HG02943 (cell line): ENCODE results near the gene ADSS1.

Experiments
- ATAC-seq: cut with Tn5 transposase; IDR thresholded peaks from one replicate; pipeline ENCODE4 v1.9.1; 2021; ENCODE audit warnings: mild to moderate bottlenecking, low read depth, moderate library complexity; ENCODE audit not compliant: unreplicated experiment

ADSS1 gene

DNA sequence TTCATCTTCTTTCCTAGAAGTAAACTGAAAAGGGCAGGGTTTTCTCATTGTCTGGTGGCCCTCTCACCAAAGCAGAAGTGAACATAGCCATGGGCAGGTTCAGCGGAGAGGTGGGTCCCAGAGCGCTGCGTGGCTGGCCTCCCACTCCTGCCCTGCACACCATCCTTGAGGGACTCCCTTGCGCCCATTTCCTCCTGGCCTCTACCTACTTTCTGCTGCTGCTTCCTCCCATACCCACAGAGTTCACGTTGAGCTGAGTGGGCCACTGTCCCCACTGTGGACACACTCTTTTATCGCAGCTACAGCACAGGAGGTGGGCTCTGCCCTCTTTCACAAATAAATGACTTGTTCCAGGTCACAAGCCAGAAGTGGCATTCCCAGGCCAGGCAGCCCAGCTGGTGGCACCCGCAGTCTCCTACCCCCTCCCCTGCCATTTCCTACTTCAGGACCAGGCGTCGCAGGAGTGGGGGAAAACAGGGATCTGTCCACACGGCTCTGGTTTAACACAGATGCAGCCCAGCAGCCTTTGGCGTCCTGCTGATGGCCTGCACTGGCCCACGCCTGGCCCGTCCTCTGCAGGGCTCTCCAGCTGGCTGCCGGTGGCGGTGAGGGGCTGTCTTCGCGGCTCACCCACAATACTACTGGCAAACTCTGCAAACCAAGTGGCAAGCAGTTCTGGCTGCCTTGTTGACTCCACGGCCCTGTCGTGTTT lies 33.8 kb downstream of the ADSS1 start:
- ATAC-seq = no peak

DNA sequence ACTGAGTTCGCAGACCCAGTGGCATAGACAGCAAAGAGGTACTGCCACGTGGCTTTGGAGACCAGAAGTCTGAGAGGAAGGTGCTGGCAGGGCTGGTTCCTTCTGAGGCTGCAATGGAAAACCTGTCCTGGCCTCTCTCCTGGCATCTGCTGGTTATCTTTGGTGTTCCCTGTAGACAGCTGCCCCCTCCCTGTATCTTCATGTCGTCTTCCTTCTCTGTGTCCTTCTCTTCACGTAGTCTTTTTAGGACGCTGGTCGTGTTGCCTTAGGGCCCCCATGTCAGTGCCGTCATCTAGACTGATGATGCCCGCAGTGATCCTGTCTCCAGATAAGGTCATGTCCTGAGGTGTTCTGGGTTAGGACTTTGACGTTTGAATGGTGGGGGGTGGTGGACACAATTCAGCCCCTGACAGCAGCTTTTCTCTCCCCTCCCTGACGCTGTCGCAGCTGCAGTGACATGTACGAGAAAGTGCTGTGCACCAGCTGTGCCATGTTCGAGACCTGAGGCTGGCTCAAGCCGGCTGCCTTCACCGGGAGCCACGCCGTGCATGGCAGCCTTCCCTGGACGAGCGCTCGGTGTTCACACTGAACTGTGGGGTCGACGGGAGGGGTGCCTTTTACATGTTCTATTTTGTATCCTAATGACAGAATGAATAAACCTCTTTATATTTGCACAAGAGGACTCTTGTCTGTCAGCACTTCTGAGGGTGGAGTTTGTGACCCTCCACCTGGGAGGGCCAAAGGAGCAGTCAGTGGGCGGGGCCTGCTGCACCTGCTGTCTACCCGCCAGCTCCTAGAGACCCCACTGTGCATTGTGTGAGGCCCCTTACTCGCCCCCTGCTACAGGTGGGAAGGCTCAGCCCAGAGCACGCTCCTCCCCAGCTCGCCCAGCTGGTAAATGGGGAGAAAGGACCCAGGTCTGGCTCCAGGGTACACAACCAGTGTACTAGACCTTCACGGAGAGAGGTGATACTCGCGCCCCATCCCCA lies 35.2 kb downstream of the ADSS1 start:
- ATAC-seq = no peak

DNA sequence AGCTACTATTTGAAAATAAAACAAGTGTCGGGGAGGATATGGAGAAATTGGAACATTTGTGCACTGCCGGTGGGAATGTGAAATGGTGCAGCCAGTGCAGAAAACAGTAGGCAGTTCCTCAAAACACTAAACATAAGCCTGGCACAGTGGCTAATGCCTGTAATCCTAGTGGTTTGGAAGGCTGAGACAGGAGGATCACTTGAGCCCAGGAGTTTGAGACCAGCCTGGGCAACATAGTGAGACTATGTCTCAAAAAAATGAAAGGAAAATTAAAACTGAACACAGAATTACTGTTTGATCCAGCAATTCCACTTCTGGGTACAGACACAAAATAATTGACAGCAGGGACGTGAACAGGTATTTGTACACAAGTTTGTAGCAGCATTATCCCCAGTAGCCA lies 41.5 kb downstream of the ADSS1 start:
- no peak for ATAC-seq

DNA sequence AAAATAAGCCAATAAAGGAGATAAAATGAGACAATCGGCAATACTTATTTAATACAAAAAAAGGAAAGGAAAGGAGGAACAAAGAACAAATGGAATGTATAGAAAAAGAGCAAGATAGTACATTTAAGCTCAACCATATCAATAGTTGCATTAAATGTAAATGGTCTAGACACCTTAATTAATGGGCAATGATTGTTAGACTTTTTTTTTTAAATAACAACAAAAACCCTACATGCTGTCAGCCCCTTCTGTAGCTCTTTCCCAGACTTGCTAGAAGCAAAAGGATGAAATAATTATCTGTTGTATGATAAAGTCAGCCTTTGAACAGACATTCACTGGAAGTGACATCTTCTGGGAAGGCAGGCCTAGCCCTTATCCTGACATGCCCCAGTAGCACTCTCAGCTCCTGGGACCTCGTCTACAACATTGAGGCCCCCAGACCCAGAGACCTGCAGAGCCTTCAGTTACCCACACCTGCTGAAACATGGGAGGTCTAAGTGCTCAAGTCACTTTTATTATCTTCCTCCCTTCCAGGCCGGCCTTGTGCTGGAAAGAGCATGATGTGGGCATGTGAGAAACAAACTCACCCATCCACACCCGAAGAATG lies 42.3 kb downstream of the ADSS1 start:
- no peak for ATAC-seq

DNA sequence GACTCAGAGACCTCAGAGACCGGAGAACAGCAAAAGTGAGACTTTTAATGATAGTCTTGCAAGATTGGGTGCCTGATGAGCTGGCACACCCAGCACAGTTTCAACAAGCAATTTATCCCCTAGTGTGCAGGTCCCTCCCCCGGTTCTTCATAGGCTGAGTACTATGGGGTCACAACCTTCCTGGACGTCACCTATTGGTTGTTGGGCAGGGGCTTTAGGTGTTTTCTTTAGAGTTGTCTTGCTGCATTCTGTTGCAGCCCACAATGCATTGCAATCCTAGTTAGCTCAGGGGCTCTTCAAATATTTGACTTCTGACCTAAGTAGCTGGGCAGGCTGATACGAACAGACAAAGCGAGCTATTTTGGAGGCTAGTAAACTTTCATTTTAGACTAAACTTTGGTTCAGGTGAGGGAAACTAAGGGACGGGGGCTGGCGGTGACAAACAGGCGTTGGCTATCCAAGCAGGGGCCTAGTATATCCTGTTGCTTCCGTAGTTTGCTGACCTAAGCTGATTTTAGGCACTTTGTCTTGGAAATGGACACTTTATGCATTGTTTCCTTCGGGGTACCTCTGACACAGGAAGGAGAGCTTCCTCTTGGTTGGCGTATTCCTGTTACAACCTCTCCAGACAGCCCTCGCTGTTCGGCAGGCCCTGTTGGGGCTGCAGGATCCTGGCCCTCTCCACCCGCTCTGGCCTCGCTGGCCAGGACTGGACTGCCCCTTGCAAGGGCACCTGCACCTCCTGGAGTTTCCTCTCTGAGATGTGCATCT lies 43.0 kb downstream of the ADSS1 start:
- no peak for ATAC-seq

DNA sequence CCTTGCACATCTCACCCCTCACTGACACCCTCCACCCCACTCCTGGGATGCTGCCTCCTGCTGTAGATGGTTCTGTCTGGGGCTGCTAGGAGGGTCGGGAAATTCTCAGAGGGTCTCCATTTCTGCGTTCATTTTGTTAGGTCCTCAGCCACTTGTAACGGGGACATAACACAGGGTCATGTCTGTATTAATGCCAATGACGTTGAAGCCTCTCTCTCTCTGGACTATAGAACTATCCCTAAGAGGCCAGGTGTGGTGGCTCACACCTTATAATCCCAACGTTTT lies 43.5 kb downstream of the ADSS1 start:
- ATAC-seq = no peak

DNA sequence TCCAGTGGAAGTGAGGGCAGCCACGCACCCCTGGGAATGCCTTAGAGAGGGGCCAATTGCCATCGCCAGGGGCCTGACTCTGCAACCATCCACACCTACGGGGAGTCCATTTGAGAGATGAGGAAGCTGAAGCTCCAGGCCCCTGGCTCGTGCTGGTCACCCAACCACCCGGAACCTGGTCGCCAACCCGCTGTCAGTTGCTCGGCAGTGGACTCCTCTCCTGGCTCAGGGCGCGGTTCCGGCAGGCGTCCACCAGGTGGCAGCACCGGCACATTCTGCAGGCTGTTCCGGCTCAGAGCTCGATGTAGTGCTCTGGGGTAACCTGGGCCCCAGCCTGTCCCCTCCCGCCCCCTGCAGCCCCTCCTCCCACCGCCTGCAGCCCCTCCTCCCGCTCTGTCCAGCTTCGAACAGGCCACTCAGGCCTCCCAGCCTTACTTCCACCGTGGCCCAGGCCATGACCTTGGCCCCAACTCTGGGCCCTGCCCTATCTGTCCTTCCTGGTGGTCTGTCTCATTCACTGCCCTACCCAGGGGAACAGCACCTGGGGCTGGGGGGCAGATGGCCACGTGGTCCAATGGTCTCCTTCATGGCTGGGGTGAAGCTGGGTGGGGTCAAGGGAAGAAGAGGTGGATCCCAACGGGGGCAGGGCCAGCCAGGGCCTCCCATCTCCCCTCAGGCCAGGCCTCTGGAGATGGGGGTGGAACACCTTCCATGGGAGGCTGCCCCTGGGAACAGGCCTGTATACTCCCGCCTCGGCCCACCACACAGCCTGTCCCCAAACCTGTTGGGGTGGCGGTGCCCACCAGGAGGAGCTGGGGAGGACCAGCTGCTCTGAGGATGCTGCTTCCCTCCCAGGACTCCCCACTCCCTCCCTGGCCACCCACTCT lies 44.7 kb downstream of the ADSS1 start:
- ATAC-seq = no peak

DNA sequence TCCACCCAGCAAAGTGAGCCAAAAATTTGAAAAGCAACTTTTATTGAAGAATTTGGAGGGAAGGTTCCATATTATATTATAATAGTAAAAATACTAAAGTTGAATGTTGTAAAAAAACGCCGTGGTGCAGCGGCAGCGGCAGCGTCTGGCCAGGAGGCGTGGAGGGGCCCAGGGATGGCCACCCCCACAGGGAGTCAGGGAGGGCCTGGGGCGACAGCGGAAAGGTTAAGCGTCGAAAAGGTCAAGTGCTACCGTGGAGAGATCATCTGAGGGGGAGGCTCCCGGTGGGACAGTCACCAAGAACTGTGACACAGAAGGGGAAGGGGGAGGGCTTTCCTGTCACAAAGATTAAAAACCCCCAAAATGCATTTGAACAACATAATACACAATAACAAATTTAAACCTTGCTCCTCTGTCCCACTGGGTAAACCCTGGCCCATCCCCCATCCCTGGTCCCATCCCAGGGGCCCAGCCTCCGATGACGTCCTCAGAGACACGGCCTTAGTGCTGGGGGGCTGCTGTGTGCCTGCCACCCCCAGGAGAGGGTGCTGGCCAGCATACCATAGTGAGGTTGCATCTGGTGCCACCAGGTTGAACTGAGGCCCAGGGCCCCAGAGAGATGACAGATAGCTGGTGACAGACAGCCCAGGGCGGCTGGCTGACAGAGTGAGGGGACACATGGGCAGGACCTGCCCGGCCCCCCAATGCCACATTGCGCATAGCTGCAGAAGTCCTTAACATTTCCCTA lies 45.5 kb downstream of the ADSS1 start:
- ATAC-seq = no peak

DNA sequence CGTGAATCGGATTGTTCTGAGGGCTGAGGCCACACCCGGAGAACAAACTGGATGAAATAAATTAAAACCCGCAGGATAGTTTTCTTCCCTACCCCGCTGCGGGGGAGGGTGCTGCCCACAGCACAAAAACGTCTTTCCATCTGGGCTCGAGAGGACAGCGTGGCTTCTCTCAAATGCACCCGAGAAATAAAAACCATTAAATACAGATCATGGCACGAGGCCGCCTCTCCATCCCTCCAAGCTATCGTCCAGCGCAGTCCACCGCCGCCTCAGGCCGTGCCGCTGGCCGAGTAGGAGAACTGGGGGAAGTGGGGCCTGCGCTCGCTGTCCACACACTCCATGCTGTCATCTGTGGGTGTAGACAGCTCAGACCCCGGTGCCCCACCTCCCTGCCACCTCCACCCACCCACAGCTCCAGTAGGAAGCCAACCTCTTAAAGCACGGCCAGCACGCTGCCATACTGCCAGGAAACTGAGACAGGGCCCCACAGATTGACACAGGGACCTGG lies 46.1 kb downstream of the ADSS1 start:
- no peak for ATAC-seq

DNA sequence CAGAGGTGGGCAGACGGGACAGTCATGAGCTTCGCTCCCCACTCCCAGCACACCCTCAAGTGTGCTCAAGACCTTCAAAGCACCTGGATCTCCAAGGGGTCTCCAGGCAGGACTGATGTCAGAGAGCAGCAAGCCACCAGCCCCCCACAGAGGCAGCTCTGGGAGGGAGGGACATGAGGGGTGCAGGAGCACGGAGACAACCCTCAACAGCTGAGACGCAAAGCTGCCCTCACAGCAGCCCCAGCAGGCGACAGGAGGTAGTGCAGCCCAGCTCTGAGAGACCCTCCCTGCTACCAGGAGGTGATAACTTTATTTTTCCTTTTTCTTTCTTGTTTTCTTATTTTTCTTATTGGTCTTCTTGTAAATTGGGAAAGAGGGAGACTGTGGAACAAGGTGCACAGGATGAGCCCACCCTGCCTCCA lies 46.8 kb downstream of the ADSS1 start:
- ATAC-seq = no peak

DNA sequence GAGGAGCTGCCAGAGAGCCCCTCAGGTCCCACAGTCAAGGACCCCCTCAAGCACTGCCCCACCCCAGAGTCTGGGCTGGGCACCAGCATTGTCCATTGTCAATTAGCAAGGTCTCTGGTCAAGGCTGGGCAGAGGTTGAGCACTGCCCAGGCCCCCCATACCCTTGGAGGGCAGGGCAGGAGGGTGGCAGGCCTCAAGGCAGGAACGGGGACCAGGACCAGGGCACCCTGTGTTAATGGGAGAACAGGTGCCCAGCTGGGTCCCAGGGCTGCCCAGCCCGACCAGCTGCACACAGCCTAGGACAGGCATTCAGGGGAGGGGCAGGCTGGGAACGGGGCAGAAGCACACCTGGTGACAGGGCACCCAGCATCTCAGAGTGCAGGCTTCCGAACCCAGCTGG lies 47.3 kb downstream of the ADSS1 start:
- no peak for ATAC-seq

DNA sequence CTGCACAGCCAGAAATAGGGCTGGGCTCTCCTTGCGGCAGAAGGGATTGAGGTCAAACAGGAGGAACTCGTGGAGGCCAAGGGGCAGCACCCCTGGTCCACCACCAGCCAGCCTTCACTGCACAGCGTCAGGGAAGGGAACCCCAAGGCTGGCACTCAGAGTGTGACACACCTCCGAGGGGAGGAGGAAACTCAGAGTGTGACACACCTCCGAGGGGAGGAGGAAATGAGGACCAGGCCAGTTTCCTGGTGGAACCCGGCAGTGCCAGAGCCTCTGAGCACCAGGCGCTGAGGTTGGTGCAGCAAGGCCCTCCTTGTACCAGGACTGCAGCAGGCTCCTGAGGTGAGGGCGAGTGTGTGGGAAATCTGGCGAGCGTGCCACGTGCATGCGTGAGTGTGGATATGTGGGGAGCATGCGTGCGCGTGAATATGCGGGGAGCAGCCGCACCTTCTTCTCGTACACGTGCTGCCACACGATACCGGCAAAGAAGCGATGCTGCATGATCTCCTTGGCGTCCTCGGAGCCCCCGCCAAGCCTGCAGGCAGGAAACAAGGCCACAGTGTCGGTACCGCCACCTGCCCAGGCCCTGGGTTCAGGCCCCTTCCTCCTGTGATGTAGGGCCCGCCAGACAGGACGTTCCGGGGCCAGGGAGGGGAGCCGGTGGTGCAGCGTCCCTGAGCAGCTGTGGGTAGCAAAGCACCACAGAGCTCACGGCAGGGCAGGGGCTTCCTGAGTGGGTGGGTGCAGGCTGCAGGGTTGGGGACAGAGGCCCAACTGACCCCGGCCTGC lies 48.1 kb downstream of the ADSS1 start:
- no peak for ATAC-seq

DNA sequence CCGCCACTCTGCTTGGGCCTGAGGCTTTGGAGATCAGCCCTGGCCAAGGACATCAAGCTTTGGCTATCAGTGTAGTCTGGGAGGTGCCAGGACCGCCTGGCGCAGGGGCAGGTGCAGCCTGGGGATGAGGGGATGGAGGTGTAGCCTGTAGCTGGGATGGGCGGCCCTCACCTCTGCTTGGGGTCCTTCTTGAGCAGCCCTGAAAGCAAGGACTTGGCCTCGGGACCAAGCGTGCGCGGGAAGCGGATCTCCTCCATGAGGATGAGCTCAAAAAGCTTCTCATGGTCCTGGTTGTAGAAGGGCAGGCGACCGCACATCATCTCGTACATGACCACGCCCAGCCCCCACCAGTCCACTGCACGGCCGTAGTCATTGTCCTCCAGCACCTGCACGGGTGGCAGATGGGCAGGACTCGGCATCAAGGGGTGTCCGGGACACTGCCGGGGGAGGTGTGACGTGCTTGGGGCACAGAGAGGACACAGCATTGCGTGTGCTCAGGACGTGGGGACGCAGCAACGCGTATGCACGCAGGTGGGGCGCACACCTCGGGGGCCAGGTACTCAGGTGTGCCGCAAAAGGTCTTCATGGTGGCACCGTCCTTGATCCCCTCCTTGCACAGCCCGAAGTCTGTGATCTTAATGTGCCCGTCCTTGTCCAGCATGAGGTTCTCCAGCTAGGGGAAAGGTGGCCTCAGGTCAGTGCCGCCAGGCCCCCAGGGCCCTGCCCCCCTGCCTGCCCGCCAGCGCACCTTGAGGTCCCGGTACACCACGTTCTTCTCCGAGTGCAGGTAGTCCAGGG lies 48.9 kb downstream of the ADSS1 start:
- no peak for ATAC-seq

DNA sequence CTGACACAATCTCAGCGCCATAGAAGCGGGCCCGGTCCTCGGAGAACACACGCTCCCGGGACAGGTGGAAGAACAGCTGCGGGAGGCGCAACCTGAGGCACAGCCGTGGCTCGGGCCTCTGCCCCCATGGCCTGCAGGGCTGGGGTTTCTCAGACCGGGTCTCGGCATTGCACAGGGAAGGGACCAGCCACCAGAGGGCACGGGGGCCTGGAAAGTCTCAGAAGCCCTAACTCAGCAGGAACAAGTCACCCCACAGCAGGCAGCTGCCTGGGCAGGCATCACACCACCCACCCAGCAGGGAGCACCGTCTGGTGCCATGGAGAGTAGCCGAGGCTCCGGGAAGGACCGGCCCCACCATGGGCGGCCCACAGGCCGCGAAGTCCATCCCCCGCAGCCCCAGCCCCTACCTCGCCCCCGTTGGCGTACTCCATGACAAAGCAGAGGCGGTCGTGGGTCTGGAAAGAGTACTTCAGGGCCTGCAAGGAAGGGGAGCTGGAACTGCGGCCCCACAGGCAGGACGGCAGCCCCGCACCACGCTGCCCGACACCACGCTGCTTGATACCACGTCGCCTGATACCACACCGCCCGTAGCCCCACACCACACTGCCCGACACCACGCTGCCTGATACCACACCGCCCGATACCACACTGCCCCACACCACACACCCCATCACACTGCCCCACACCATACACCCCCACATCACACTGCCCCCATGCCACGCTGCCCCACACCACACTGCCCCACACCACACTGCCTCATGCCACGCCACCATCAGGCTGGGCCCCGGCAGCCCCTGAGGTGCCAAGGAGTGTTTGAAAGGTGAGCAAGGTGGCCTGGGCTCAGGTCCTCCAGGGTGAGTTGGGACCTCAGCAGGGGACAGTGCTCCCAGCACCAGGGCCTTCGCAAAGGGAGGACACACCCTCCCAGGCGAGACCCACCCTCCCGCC lies 49.8 kb downstream of the ADSS1 start:
- ATAC-seq = no peak

DNA sequence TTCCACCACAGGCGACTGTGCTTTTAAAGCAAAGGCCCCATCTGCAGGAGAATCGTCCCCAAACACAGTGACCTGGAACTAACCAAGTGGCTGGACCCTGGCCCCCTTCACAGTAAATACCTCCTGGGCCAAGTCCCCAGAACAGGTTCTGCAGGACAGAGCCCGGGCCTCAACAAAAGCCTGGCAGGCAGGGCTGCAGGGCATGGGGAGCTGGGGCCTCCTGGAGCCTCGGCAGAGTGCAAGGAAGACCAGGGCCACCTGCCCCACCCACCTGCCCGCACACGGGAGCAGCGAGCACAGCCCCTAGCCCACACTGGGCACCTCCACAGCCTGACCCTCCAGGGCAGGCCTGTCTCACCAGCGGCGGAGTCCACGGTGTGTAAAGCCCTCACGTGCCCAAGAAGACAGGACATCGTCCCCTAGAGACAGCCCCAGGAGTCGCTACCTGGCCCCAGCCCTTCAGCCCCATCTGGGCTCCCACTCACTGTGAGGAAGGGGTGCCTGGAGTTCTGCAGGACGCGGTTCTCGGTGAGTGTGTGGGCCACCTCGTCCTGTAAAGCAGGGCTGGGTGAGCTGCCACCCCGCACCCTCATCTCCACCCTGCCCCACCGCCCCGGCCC lies 50.5 kb downstream of the ADSS1 start:
- ATAC-seq = no peak

DNA sequence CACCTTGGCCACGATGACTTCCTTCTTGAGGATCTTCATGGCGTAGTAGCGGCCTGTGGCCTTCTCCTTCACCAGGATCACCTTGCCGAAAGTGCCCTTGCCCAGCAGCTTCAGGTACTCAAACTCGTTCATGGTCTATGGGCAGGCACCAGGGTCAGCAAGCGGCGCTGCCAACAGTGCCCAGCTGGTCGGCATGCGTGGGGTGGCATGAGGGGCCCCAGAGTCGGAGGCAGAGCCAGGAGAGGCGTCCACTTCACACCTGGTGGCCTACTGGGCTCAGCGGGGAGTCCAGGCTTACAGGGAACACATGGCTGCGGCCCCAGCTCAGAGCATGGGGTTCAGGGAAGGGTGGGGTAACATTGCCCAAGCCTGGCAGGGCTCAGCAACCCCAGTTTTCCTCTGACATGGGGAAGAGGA lies 51.1 kb downstream of the ADSS1 start:
- ATAC-seq = no peak
